GM12878 (cell line): ENCODE data around the gene TRIM49B. TPM values are rescaled to one million over a fixed set of nuclear protein-coding genes. Genes with fewer than 3 reads are reported as not detected.
"Not testable (repeated sequence)": the region's sequence is repeated elsewhere in the genome, so short reads cannot be mapped to it uniquely, and the experiment has no call there.

ENCODE experiments used
- ATAC-seq: fragments of 200-7000 bp; cut with Tn5 transposase; 3 replicates; pipeline ENCODE4 v1.9.1; 2020; ENCODE audit warnings: mild to moderate bottlenecking, moderate library complexity
- BruUV-seq: library from RNA; stranded (reverse); fragments of 400-500 nt; replicated peaks from 2 replicates; lab custom pipeline; 2021; lab: Mats Ljungman, UMichigan
- CTCF ChIA-PET: fragments of 300-600 bp; sonication (Branson Sonifier 250); formaldehyde crosslinking; extraction: SDS; loops from one replicate; lab custom pipeline; 2021; ENCODE audit warnings: inconsistent platforms; lab: Yijun Ruan, JAX
- POLR2A ChIA-PET: fragments of 350-600 bp; formaldehyde crosslinking; extraction: SDS; loops from one replicate; lab custom pipeline; 2021; ENCODE audit warnings: inconsistent platforms; lab: Charles Lee
- RAD21 ChIA-PET: fragments of 300-600 bp; sonication (Branson Sonifier 250); formaldehyde crosslinking; loops from one replicate; lab custom pipeline; 2023; ENCODE audit warnings: antibody characterized with exemption; ENCODE audit not compliant: unreplicated experiment; lab: Charles Lee
- SMC1A ChIA-PET: fragments of 300-600 bp; sonication (Branson Sonifier 250); formaldehyde crosslinking; loops from one replicate; lab custom pipeline; 2023; ENCODE audit not compliant: unreplicated experiment, uncharacterized antibody; lab: Charles Lee
- DNase-seq: peaks from one replicate; pipeline ENCODE4 v3.0.0-alpha.2; 2011; ENCODE audit warnings: low read depth, low spot score
- FAIRE-seq: peaks from 3 replicates; lab custom pipeline; 2011; peaks lifted over from hg19 to GRCh38; lab: Jason Lieb, UNC
- H2AFZ ChIP-seq: 2 replicates; pipeline ENCODE4 v1.6.0; 2011; ENCODE audit warnings: low read depth, low read length, control low read depth; ENCODE audit not compliant: control insufficient read depth
- H3K27ac ChIP-seq: 2 replicates; pipeline ENCODE4 v1.5.1; 2011; ENCODE audit warnings: control low read depth; ENCODE audit not compliant: control insufficient read depth, insufficient read depth
- H3K27me3 ChIP-seq, 2 experiments: replicated peaks in 1 of 2; 2 replicates each; pipeline versions ENCODE4 v1.6.0 to v1.6.1; 2011; ENCODE audit warnings: low read length in 1 of 2; ENCODE audit not compliant: control insufficient read depth in 2 of 2, insufficient read depth in 2 of 2
- H3K36me3 ChIP-seq, 2 experiments: 2 replicates each; pipeline ENCODE4 v1.5.1; 2011; ENCODE audit warnings: low read length in 1 of 2; ENCODE audit not compliant: control insufficient read depth in 2 of 2, insufficient read depth in 2 of 2
- H3K4me1 ChIP-seq: 2 replicates; pipeline ENCODE4 v1.6.1; 2011; ENCODE audit warnings: mild to moderate bottlenecking, low read length, moderate library complexity, mixed read lengths; ENCODE audit not compliant: control insufficient read depth, insufficient read depth
- H3K4me2 ChIP-seq: 2 replicates; pipeline ENCODE4 v1.6.0; 2011; ENCODE audit warnings: control low read depth; ENCODE audit not compliant: control insufficient read depth, insufficient read depth
- H3K4me3 ChIP-seq: fragments of 200-600 bp; sonication (generic); 2 replicates; pipeline ENCODE4 v1.5.1; 2016
- H3K79me2 ChIP-seq: 2 replicates; pipeline ENCODE4 v1.6.0; 2011; ENCODE audit warnings: low read length; ENCODE audit not compliant: control insufficient read depth, insufficient read depth
- H3K9ac ChIP-seq: 2 replicates; pipeline ENCODE4 v1.8.0; 2011; ENCODE audit warnings: low read length, control low read depth, mixed read lengths; ENCODE audit not compliant: control insufficient read depth, insufficient read depth
- H3K9me3 ChIP-seq: replicated peaks from 3 replicates; pipeline ENCODE4 v1.5.1; 2011; ENCODE audit warnings: mild to moderate bottlenecking, low read length; ENCODE audit not compliant: control insufficient read depth, insufficient read depth
- H4K20me1 ChIP-seq: 2 replicates; pipeline ENCODE4 v1.6.0; 2011; ENCODE audit not compliant: control insufficient read depth, insufficient read depth
- WGBS: methylation state at CpG from one replicate; pipeline ENCODE4 v1.1.6; 2016; ENCODE audit warnings: low lambda C conversion rate; ENCODE audit not compliant: insufficient replicate concordance, insufficient coverage; ENCODE audit errors: missing lambda C conversion rate; 5-methylcytosine and 5-hydroxymethylcytosine counted together
- in situ Hi-C: fragments of 300-500 bp; cut with MboI; formaldehyde crosslinking; loops from 9 replicates; pipeline ENCODE4 v1.14.3; 2018; ENCODE audit warnings: mixed read lengths
- intact Hi-C: fragments of 100-400 bp; cut with micrococcal nuclease; formaldehyde crosslinking; loops from one replicate; pipeline ENCODE4 v1.14.2; 2022; ENCODE audit not compliant: unreplicated experiment
- polyA plus RNA-seq, 11 experiments: library from polyadenylated mRNA; depleted of rRNA in 4 of 11; unstranded in 6 of 11; stranded (reverse) in 5 of 11; fragments of >200 nt; fragmentation: Nextera tagmentation in 4 of 11; fragmentation: Illumina TruSeq in 1 of 11; extraction: Ambion mirVana in 4 of 11; extraction: Trizol in 1 of 11; gene quantifications; 1 replicate in 1 of 11; 2 replicates in 10 of 11; pipeline versions ENCODE4 v1.2.1 to v1.2.3, GENCODE V29; 2011 to 2016; ENCODE audit warnings: inconsistent platforms in 2 of 11, missing spikeins in 2 of 11, low read depth in 1 of 11
- total RNA-seq, 4 experiments: library from RNA; depleted of rRNA in 3 of 4; stranded (reverse); fragments of >200 nt in 3 of 4; fragmentation: Illumina TruSeq in 1 of 4; extraction: Trizol in 1 of 4; gene quantifications; 2 replicates each; pipeline versions ENCODE4 v1.2.1 to v1.2.3, GENCODE V29; 2013 to 2021

TRIM49B gene
- total and polyA plus RNA-seq, 10 of the 15 experiments (the other 5 are each of a cell fraction or from before 2014, with no cell fraction given), result not detected

- H3K9me3 ChIP-seq, H3K27me3 ChIP-seq, H3K4me1 ChIP-seq, H3K36me3 ChIP-seq, FAIRE-seq, H3K4me3 ChIP-seq, H3K79me2 ChIP-seq, CTCF ChIA-PET, DNase-seq, H3K27ac ChIP-seq, BruUV-seq, H4K20me1 ChIP-seq, H3K9ac ChIP-seq, intact Hi-C loops, ATAC-seq, in situ Hi-C loops, RAD21 ChIA-PET, H3K4me2 ChIP-seq, SMC1A ChIA-PET, H2AFZ ChIP-seq, POLR2A ChIA-PET: not testable (repeated sequence)
- WGBS, result 56% methylated on average over 21 of the region's 38 CpGs
Observed at GRCh38 chr11:49049821-49050220, 21.2 kb downstream of the TRIM49B start.

GRCh38 chr11:49059012-49059411, 30.4 kb downstream of the TRIM49B start, which contains the start of gene TRIM64C:
TSS of gene TRIM64C (minus strand) at chr11:49059112. CDS start at chr11:49059112, 0 bp downstream.
- H3K4me3 ChIP-seq, DNase-seq, BruUV-seq, H4K20me1 ChIP-seq, H2AFZ ChIP-seq, FAIRE-seq, in situ Hi-C loops, ATAC-seq, H3K4me2 ChIP-seq, H3K9ac ChIP-seq, H3K79me2 ChIP-seq, H3K36me3 ChIP-seq, RAD21 ChIA-PET, CTCF ChIA-PET, H3K4me1 ChIP-seq, H3K9me3 ChIP-seq, H3K27ac ChIP-seq, intact Hi-C loops, H3K27me3 ChIP-seq: not testable (repeated sequence)
- WGBS, result 37% methylated on average over 5 of the region's 5 CpGs
- ChIA-PET SMC1A (interaction anchor here (1.0 kb wide), 1 partner anchor 14 kb away, joined by 3 read pairs; no protein-coding TSS in a partner anchor), POLR2A (interaction anchor here (0.7 kb wide), 1 partner anchor 750 kb away, joined by 3 read pairs; no protein-coding TSS in a partner anchor)

- BruUV-seq, DNase-seq, H3K9ac ChIP-seq, in situ Hi-C loops, H3K27ac ChIP-seq, ATAC-seq, intact Hi-C loops, CTCF ChIA-PET, H3K79me2 ChIP-seq, H3K9me3 ChIP-seq, FAIRE-seq, H3K4me3 ChIP-seq, H3K4me1 ChIP-seq, SMC1A ChIA-PET, H3K4me2 ChIP-seq, POLR2A ChIA-PET, H2AFZ ChIP-seq, RAD21 ChIA-PET, H3K27me3 ChIP-seq, H3K36me3 ChIP-seq, H4K20me1 ChIP-seq: not testable (repeated sequence)
- WGBS, result 4% methylated on average over 4 of the region's 5 CpGs
Observed at GRCh38 chr11:49069897-49070296, 41.3 kb downstream of the TRIM49B start.
